CD4-positive, alpha-beta T cell treated with Interleukin-17A for 4 hours (primary cell): Measurements from ENCODE around the gene ABL2.

Source experiments
- DNase-seq: peaks from one replicate; pipeline ENCODE4 v3.0.0-alpha.2; 2020; ENCODE audit warnings: mixed read lengths

Gene ABL2

DNA sequence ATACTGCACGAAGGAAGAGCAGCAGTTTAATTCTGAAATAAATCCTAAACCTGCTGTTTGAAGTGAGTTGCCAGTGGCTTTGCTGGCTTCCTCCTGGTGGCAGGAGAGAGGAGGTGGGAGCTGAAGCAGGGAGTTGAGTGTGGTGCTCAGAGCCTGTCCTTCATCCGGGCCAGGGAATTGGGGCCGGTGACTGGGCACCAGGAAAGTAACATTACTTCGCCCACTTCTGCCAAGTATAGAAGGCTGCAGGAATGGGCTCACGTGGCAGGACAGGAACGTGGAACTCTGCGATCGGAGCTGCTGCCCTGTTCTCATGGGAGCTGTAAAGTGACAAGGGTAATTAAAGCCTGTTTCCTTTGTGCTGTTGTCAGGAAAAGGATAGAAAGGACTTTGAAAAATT lies 139.0 kb downstream of the ABL2 start:
- no peak for DNase-seq

DNA sequence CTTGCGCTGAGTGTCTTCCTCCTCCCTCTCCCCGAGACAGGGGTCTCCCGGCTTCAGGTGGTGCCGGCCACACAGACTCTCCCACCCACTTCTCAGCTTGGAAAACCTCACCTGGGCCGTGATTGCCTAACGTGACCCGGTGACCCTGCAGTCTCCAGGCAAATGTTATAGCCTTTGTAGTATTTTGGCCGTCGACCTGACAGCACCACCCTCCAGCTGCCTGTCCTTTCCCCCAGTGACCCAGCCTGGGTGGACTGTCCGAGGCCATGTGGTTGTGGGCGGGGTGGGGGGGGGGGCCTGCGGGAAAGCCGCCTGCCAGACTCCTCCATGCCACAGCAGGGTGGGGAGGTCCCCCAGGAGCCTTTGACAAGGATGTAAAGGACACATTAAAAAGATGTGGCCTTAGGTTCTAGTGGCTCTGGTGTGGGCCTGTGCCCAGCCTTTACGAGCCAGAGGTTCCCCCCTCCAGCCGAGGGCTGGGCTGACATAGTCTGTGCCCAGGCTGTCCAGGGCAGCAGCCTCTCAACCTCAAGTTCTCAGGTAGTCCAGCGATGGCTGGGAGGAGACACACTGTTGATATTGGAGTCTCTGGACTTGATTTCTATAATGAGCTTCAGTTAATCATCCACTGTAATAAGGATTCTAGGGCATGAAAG lies 139.5 kb downstream of the ABL2 start:
- no peak for DNase-seq

DNA sequence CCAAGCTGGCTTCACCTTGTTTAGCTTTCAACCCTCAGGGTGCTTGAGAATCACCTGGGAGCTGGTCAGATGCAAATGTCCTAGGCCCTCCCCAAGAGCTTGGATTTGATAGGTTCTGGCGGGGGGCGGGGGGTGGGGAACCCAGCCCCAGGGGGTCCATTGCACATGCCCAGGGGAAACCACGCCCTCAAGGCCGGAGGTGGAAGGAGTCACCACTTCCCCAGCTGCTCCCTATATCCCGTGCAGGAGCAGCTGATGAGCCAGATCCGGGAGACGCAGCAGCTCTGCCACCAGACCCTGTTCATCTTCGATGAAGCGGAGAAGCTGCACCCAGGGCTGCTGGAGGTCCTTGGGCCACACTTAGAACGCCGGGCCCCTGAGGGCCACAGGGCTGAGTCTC lies 141.8 kb downstream of the ABL2 start:
- DNase-seq: no peak

DNA sequence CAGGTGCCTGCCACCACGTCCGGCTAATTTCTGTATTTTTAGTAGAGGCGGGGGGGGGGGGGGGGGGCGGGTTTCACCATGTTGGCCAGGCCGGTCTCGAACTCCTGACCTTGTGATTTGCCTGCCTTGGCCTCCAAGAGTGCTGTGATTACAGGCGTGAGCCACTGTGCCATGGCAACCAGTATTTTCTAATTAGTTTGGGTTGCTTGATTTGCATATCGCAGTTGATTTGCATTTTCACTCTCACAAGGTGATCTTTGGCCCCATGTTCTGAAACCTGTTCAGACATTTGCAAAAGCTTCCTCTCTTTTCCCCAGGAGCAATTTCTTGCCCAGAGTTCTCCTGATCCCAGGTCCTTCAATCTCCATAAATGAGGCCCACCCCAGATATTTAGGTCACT lies 145.9 kb downstream of the ABL2 start:
- DNase-seq: no peak

DNA sequence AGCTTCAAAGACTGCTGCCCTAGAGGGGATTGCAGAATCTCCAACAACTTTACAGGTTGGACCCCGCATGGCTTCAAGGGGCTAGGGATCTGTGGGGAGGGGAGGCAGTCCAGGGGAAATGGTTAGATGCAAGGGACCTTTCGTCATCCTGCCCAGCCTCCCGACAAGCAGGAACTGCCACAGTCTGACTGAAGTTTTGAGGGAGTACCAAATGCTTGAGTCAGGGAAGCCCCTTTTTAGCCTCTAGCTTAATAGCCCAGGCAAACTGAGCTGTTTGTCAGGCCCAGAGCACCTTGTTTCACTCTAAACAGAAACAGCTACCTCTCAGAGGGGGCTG lies 146.5 kb downstream of the ABL2 start:
- peak; percentile 43 for DNase-seq

DNA sequence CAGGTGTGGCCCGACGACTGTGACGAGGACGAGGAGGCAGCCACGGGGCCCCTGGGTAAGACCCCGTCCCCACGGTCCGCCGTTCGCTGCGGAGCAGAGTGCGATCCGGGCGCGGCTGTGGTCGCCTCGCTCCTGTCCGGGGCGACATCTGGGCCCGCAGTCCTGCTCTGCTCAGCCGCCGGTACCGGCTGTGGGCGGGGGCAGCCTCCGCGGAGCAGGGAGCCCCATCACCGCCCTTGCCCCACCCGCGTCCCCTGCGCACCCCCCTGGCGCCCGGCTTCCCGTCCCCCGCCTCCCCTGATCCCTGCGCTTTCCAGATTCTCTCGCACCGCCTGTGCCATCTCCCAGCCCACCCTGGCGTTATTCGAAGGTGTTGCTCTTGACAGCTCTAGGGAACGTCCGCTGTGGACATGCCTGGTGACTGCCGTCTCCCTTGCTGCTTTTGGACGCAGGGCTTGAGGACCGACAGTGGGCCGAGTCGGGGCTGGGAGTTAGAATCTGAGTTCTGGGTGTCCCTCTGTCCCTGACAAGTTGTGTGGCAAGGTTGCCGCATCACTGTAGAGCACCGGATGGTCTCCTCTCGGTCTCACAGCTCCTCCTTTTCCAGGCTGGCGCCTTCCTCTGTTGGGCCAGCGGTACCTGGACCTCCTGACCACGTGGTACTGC lies 147.0 kb downstream of the ABL2 start:
- peak; percentile 51 for DNase-seq

DNA sequence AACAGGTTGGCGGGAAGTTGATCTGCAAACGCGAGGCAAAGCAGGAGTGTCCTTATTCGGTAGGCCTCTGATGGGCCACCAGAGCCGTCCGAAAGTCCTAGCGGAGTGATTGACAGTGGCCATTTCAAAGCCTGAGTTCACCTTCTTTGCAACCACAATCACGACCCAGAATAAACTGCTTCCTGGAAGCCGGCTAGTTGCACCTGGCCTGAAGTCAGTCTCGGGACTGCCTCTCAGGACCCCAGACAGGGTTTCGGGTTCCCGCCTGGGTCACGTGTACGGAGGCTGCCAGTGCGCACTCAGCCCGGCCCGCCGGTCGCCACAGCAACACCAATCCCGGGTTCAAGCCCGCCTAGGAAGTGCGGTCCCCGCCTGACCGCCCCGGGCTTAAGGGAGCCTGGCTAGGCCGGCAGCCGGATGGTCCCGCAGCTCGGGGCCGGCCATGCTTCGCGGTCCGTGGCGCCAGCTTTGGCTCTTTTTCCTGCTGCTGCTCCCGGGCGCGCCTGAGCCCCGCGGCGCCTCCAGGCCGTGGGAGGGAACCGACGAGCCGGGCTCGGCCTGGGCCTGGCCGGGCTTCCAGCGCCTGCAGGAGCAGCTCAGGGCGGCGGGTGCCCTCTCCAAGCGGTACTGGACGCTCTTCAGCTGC lies 147.7 kb downstream of the ABL2 start, which contains the start of gene TOR3A:
Gene TOR3A (plus strand): TSS at position 384 of the 646 bp plus-strand sequence. CDS start 59 bp downstream, at position 443.
- peak; percentile 85 for DNase-seq

DNA sequence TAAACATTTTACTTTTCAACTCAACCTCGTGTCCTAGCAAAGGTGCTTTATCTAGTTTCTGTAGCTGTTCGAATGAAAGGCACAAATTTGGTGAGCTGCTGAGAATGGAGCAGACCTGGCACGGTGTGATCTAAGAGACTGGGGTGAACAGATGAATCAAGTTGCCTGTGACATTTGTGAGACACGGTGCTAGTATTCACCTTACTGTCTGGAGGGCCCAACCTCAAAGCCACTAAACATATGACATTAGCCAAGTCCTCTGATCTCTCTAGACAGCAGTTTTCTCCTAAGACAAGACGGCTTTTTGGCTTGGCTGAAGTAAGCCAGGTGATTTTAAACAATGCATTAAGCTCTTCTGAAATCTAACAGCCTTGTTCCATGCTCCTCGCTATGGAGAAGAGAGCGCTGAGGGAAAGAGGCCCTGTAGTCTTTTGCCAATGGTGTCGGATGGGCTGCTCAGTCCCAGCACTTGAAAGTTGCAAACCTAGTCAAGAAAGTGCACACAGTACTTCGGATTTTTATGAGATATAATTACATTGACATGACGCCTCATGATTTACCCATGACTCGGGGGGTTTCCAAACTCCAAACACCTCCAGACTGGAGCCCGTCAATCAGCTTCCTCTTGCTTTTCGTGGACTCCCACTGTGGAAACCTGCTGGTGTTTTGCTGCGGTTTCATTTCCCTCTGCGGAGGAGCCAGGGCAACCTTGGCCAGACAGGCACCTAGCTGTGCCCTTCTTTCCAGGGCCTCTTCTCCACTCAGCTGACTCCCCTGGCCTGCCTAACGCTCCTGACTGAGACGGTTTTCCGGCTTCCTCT lies 148.4 kb downstream of the ABL2 start:
- peak; percentile 54 for DNase-seq

DNA sequence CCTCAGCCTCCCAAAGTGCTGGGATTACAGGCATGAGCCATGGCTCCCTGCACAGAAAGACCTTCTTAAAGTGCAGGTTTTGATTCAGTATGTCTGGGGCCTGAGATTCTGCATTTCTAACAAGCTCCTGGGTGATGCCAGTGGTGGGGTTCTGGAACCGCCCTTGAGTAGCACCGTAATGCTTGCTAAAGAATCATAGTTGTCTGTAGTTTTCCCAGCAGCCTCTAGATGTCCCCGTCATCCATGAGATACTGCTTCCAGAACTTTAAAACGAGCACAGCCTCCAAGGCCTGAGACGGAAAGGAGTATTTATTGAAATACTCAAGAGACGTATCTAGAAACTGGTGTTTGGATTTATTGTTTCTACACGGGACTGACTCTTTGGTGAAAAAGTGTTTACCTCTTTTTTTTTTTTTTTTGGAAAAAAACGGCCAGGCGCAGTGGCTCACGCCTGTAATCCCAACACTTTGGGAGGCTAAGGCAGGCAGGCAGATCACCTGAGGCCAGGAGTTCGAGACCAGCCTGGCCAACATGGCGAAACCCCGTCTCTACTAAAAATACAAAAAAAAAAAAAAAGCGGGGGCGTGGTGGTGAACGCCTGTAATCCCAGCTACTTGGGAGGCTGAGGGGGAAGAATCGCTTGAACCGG lies 150.2 kb downstream of the ABL2 start:
- peak; percentile 67 for DNase-seq

DNA sequence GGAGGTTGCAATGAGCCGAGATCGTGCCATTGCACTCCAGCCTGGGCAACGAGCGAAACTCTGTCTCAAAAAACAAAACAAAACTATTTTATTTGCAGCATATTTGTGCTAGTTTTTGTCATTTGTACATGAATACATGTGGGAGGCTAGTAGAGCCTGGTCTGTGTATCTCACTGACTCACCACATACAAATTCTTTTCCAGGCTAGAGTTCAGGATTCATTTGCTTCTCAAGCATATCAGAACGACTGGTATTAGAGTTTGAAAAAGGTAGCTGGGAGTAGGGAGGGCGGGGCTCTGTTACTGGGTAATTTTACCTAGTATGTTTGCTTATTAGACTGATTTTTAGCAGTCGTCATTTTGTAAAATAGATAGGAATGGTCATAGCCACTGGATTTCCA lies 152.1 kb downstream of the ABL2 start:
- no peak for DNase-seq

DNA sequence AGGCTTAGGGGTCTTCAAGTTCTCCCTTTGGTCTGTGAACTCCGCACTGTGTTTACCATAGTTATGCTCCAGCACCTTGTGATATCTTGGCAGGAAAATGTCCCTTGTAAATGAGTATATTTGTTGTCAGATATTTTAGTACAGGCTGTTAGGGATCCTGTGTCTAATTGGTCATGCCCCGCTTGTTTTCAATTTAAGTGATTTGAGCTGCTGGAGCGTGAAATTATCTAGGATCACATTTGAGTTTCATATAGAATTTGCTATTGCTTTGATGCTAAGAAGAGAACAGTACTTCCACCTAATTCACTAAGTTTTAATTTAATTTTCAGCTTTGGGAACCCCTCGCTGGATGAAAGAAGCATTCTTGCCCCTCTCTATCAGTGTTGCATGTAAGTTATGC lies 163.0 kb downstream of the ABL2 start:
- DNase-seq: no peak

DNA sequence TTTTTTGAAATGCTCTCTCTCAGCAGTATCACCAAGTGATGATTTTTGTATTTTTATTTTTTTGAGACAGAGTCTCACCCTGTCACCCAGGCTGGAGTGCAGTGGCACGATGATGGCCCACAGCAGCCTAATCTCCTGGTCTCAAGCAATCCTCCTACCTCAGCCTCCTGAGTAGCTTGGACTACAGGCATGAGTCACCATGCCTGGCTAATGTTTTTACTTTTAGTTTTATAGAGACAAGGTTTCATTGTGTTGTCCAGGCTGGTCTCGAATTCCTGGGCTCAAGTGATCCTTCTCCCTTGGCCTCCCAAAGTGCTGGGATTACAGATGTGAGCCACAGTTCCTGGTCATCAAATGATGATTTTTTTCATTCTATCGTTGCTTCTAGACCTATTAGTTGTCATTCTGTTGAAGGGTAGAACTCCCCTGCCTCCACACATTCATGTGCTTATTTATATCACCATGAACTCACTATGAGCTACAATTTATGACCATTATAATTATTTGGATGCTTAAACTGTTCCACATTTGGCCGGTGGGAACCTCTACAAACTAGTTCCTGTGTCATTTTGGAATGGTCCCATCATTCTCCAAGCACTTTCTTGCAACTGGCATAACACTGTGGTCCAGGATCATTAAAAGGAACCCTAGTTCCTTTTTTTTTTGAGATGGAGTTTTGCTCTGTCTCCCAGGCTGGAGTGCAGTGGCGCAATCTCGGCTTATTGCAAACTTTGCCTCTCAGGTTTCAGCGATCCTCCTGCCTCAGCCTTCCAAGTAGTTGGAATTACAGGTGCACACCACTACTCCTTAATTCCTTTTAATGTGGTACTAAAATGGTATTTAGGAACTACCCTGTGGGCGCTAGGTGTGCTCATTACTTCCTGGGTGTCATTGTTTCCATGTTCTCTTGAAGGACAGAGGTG lies 167.9 kb downstream of the ABL2 start:
- DNase-seq: no peak

DNA sequence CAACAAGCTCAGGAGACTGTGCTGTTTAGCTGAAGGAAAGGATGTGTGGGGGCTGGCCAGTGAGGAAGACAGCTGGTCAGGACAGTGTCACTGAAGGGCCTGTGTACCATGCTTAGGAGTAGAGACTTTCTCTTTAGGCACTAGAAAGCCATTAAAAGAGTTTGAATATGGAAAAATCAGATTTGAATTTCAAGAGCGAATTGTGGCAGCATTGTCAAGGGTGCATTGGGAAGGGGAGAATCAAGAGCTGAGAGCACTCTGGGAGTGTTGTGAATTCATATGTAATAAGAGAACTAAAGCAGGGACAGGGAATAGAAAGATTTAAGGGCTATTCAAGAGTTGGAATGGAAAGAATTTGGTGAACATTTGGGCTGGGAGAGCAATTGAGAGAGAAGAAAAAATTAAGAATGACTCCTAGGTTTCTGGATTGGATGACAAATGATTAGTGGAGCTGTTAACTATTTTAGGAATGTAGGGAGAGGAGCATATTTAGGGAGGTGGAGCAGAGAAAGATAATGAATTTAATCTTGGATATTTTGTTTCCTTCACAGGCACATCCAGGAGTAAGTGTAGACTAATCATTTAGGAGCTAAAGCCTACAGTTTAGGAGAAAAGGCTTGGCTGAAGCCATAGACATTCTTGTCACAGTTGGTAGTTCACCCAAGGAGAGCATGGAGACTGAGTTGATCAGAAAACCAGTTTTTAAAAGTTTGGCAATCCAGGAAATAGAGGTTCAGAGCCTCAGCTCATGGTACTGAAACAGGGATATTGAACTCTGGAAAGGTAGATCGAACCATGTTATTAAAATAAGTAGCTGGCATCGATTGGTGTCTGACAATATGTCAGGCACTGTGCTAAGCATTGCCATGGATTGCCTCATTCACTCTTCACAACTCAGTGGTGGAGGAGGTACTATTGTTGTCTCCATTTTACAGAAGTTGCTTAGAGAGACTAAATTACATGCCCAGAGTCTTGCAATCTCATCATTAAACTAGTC lies 170.7 kb downstream of the ABL2 start:
- DNase-seq: no peak

DNA sequence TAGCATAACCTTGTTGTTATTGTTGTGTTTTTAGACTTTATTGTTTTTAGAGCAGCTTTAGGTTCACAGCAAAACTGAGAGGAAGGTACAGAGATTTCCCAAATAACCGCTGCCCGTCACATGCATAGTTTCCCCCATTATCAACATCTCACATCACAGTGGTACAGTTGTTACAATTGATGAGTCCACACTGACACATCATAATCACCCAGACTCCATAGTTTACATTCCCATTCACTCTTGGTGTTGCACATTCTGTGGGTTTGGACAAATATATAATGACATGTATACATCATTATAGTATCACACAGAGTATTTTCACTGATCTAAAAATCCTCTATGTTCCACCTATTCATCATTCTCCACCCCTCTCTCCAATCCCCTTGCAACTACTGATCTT lies 173.5 kb downstream of the ABL2 start:
- DNase-seq: no peak

DNA sequence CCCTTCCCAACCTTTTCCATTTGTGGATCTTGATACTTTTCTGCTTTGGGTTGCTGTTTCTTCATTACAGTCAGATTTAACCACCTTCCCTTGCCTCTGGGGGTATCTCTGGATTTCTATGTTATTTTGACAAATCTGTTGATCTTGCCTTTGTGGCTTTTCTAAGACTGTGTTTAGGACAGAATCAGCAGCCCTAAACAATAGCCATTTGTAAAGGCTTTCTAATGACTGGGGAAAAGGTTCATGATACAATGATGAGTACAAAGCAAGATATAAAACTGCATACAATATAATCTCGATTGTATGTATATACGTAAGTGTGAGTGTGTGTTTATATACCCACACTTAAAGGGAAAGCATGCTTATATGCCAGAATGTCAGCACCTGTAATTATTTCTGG lies 176.0 kb downstream of the ABL2 start:
- DNase-seq: no peak

DNA sequence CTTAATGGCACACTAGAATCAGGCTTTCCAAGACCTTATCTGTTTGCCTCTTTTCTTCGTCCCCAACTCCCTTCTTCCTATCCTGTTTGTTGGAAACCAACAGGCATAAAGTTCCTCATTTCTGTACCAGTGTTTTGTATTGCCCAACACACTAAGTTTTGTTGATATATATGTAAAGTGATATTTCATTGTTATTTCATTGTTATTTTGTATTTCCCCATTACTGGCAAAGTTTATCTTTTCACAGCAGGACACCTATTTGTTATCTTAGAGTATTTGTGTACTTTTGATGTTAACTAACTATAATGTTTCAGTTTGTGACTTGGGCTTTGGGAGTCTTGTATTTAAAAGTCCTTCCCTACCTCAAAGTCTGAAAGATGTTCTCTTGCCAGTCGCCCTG lies 176.7 kb downstream of the ABL2 start:
- DNase-seq: no peak
